22Rv1 (cell line): ENCODE data around the gene ANKRA2.

Experiments
- H3K27ac ChIP-seq: fragments of 450-650 bp; 2 replicates; pipeline ENCODE4 v1.5.1; 2017
- ZFX ChIP-seq: fragments of 450-650 bp; IDR thresholded peaks from 2 replicates; pipeline ENCODE4 v1.6.1; 2017; ENCODE audit warnings: antibody characterized with exemption, borderline replicate concordance
- TF ChIP-seq, protein P1 (sequence below): fragments of 450-650 bp; IDR thresholded peaks from 2 replicates; pipeline ENCODE4 v1.5.1; 2017; ENCODE audit warnings: mild to moderate bottlenecking

Gene ANKRA2

DNA sequence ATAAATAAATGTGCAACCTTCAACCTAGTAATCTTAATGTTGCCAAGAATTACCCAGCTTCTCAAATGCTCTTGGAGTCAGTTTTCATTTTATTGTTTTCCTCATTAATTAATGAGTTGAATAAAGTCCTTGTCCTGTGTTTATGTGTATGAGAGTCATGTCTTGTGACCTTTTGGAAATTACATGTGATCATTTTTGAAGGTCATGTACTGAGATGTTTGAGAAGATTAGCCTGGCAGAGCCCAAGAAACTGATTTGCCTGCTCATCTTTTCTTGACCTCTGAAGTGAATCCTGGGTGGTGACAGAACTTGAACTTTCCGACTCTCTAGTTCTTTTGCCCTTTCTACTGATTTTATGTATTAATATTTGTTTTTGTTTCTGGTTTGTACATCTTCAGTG, 15.4 kb downstream of the ANKRA2 start:
- TF ChIP-seq, protein P1, sequence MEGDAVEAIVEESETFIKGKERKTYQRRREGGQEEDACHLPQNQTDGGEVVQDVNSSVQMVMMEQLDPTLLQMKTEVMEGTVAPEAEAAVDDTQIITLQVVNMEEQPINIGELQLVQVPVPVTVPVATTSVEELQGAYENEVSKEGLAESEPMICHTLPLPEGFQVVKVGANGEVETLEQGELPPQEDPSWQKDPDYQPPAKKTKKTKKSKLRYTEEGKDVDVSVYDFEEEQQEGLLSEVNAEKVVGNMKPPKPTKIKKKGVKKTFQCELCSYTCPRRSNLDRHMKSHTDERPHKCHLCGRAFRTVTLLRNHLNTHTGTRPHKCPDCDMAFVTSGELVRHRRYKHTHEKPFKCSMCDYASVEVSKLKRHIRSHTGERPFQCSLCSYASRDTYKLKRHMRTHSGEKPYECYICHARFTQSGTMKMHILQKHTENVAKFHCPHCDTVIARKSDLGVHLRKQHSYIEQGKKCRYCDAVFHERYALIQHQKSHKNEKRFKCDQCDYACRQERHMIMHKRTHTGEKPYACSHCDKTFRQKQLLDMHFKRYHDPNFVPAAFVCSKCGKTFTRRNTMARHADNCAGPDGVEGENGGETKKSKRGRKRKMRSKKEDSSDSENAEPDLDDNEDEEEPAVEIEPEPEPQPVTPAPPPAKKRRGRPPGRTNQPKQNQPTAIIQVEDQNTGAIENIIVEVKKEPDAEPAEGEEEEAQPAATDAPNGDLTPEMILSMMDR = no peak
- TF ChIP-seq ZFX = no peak
- H3K27ac ChIP-seq = peak overlapping the region; percentile 30

DNA sequence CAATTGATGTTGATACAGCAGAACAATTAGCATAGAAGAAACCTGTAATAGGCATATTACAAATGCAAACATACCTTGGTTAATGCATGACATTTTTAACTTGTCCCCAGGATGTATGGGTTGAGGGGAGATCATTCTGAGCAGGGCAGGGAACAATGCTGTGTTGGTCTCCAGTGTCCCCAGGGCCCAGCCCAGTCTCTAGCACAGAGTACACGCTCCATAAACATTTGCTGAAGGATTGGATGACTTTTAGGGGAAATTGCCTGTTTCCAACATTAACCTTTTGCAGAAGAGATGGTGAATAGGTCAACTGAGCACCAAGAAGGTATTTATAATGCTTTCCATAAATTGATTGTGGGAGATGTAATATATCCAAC, 20.0 kb downstream of the ANKRA2 start:
- no peak for TF ChIP-seq ZFX
- TF ChIP-seq, protein P1 = no peak
- H3K27ac ChIP-seq = peak overlapping the region; percentile 79

DNA sequence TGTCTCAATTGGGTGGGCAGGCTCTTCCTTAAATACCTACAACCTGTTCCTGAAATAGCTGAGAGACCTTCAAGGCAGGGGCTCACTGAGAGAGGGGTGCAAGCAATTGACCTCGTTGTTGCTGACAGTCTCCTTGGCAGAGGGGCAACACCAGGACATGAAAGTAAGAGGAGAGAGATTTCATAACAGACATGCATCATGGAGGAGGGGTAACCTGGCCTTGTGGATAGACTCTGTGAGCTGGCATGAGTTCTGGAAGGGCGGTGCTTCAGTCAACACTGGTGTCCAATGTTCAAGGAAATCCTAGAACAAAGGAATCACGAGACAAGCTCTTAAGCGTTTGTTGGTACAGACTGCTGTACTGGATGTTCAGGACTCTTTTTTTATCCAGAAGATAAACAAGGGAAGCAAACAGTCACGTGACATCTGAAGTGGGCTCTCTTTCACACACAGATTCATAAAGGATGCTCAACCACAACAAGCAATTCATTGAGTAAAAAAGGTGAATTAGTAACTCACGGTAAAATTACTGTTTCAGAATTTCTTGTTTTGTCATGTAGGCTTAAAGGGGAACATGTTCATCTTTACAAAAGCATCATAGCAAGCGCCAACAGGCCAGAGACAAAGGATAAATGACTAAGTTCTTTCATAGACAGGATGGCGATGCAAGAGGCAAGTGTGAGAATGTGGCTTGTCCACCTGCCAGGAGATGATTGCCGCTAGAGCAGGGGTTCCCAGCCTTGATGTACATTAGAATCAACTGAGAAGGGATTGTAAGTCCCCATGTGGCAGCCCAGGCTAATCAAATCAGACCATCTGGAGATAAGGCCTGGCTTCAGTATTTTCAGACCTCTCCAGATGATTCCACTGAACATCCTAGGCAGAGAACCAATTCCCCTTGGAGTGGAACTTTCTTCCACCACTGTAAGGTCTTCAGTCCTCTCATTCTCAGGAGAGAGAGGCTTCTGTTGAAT, 20.7 kb downstream of the ANKRA2 start:
- H3K27ac ChIP-seq = peak overlapping the region; percentile 79
- TF ChIP-seq, protein P1 = no peak
- no peak for TF ChIP-seq ZFX

DNA sequence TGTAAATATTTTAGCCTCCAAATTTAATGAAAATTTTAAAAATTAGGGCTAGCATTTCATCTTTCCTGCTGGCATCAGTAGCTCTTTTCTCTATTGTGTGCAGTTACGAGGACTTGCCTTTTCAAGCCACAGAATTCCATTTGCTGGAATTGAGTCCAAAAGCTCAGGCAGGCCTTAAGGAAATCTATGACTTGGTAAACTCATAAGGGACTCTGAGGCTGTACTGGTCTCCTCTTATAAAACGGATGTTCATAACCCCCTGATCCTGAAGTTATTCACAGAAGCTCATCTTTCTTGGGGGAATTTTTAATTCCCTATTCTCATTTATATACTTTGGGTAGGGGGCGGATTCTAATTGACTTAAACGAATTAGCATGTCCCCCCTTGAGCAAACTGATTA, 23.4 kb downstream of the ANKRA2 start:
- peak overlapping the region; percentile 79 for H3K27ac ChIP-seq

DNA sequence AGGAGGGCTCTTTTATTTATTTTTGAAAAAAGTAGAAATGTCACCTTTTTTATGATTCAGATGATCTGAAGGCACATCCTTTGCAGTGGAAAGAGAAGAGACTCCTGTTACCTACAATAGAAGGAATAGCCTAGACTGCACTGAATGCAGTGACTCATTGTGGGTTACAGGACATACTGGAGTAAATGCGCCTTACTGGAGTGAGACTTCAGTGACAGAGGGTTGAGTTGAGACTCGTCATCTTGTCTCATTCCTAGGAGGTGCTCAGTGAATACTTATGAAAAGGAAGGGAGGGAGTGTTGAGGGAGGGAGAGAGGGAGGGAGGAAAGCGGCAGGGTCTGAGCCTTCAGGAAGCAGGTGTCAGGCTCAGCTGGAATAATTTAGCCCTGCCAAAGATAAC, 25.2 kb downstream of the ANKRA2 start:
- TF ChIP-seq, protein P1 = no peak
- TF ChIP-seq ZFX = no peak
- H3K27ac ChIP-seq = peak overlapping the region; percentile 79; the same call in 1 of the 2 replicates

More for the DNA sequence above, 23.4 kb downstream of the ANKRA2 start:
- TF ChIP-seq ZFX = no peak
- TF ChIP-seq, protein P1 = no peak

DNA sequence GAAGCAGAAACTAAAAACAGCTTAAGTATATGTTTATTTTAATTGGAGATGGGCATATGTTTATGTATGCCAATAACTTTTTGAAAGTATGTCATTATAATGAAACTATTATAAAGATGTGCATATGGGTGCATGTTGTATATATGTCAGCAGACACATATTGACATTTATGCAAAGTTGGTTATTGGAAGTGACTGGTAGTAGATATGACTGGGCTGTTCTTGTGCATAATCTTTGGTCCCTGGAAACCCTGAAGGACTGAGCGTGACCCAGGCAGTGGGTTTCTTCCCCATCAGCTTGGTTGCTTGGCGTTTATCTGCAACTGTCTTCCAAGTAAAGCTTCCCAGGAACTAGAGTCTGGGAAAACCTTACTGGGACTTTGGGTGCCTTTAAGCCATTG, 25.7 kb downstream of the ANKRA2 start:
- no peak for TF ChIP-seq ZFX
- TF ChIP-seq, protein P1 = no peak
- H3K27ac ChIP-seq = no peak overlapping the region

DNA sequence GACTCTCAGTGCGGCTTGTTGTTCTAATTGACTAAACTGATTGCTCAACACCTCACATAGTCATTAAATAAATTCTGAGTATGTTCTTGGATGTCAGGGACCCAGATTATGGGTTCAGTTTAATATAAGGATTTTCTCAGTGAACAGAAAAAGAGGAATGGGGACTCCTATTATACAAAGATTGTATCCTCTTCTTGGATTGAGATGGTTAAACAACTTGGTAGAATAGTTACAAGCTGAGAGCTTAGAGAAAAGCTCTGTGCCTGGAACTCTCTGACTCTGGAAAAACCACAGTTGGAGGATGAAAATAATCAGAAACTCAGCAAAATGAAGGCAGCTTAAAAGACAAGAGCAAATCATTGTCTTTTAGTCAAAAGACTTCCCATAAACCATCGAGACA, 30.5 kb downstream of the ANKRA2 start:
- H3K27ac ChIP-seq = no peak overlapping the region
- TF ChIP-seq, protein P1 = no peak
- TF ChIP-seq ZFX = no peak
